ENCODE data around the gene PPP2R2C.

Gene PPP2R2C

GRCh38 chr4:6361076-6361784 is 111.2 kb downstream of the PPP2R2C start:
- TF ChIP-seq CTCF (IDR thresholded peaks at IDR 0.05) = no peak

DNA sequence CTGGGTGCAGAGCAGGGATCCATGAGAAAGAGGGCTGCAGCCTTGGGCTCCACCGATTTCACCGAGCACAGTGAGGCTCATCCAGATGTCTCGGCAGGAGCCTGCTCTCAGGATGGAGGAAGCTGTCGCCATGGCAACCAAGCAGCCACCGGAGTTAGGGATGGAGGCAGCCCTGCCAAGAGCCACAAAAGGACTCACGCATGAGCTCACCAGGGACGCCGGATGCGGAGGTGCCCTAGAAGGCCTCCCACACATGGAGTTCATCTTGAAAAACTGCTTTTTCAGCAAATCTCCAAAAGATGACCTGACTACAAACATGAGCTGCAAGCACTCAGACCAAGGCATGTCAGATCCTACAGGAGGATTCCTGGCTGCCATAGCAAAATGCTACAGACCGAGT is 112.0 kb downstream of the PPP2R2C start:
- H3K79me2 ChIP-seq = no peaks in the 10 kb centered on the region
- H3K9me3 ChIP-seq (ENCODE audit: control insufficient read depth, low read length) = no peaks in the 10 kb centered on the region
- no peak overlapping the region for H3K4me2 ChIP-seq (ENCODE audit: low read length)
- no peak overlapping the region for H3K27ac ChIP-seq
- no peak overlapping the region for H2AFZ ChIP-seq
- no peak overlapping the region for H3K9ac ChIP-seq
- no peak overlapping the region for H3K4me3 ChIP-seq (ENCODE audit: low read depth, low read length)
- no peaks in the 10 kb centered on the region for H3K27me3 ChIP-seq (ENCODE audit: control insufficient read depth, insufficient read depth, low read length)
- no peaks in the 10 kb centered on the region for H3K36me3 ChIP-seq (ENCODE audit: control insufficient read depth, insufficient read depth, low read length)
- H3K4me1 ChIP-seq = no peaks in the 10 kb centered on the region
- TF ChIP-seq CTCF (IDR thresholded peaks at IDR 0.05) = no peak

More at GRCh38 chr4:6361076-6361784, 111.2 kb downstream of the PPP2R2C start:
- Histone ChIP-seq H3K4me2 (ENCODE audit: low read length) (no peak overlapping the region), H3K9ac (no peak overlapping the region), H3K4me3 (ENCODE audit: low read depth, low read length) (no peak overlapping the region), H3K27me3 (ENCODE audit: control insufficient read depth, insufficient read depth, low read length) (no peaks in the 10 kb centered on the region), H3K36me3 (ENCODE audit: control insufficient read depth, insufficient read depth, low read length) (no peaks in the 10 kb centered on the region), H2AFZ (no peak overlapping the region), H3K79me2 (no peaks in the 10 kb centered on the region), H3K4me1 (no peaks in the 10 kb centered on the region), H3K27ac (no peak overlapping the region), H3K9me3 (ENCODE audit: control insufficient read depth, low read length) (no peaks in the 10 kb centered on the region)

DNA sequence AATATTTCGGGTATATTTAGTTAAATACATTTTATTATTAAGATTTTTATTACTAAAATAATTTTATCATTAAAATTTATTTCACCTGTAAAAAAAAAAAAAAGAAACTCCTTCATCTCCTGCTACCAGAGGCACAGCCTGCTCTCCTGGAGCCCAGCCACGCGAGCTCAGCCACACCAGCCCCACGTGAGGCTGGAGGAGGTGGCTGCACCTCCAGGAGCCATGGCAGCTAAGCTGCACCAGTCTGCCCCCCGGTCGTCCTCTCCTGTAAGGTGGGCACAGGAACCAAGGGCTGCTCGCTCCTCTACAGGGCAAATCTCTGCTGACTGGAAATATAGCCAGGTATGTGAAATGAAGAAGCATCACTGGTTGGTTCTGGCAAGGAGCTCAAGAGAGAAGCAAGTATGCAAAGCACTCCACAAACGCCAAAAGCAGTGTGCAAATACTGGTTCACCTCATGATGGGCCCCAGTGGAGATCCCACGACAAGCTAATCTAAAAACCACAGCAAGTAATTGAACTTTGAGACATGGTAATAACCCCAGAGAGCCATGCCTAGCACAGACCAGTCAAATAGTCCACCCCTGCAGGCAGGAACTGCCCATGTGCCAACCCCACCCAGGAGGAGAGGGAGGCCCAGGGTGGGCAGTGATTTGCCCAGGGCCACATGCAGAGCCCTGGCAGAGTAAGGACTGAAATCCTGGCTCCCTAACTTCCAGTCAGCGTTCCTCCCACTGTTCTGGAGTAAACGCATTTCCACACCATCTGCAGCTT is 112.7 kb downstream of the PPP2R2C start:
- no peak overlapping the region for H2AFZ ChIP-seq
- no peaks in the 10 kb centered on the region for H3K4me1 ChIP-seq
- no peaks in the 10 kb centered on the region for H3K9me3 ChIP-seq (ENCODE audit: control insufficient read depth, low read length)
- H3K4me3 ChIP-seq (ENCODE audit: low read depth, low read length) = no peak overlapping the region
- no peaks in the 10 kb centered on the region for H3K36me3 ChIP-seq (ENCODE audit: control insufficient read depth, insufficient read depth, low read length)
- H3K79me2 ChIP-seq = no peaks in the 10 kb centered on the region
- no peak overlapping the region for H3K4me2 ChIP-seq (ENCODE audit: low read length)
- H3K9ac ChIP-seq = no peak overlapping the region
- H3K27ac ChIP-seq = no peak overlapping the region
- no peaks in the 10 kb centered on the region for H3K27me3 ChIP-seq (ENCODE audit: control insufficient read depth, insufficient read depth, low read length)
- no peak for TF ChIP-seq CTCF (IDR thresholded peaks at IDR 0.05)

- Histone ChIP-seq H2AFZ (no peak overlapping the region), H3K27ac (no peak overlapping the region), H3K9ac (no peak overlapping the region), H3K27me3 (ENCODE audit: control insufficient read depth, insufficient read depth, low read length) (no peaks in the 10 kb centered on the region), H3K79me2 (no peaks in the 10 kb centered on the region), H3K9me3 (ENCODE audit: control insufficient read depth, low read length) (no peaks in the 10 kb centered on the region), H3K4me1 (no peaks in the 10 kb centered on the region), H3K4me2 (ENCODE audit: low read length) (no peak overlapping the region), H3K36me3 (ENCODE audit: control insufficient read depth, insufficient read depth, low read length) (no peaks in the 10 kb centered on the region), H3K4me3 (ENCODE audit: low read depth, low read length) (no peak overlapping the region)
- TF ChIP-seq CTCF (IDR thresholded peaks at IDR 0.05) = no peak
Measured at GRCh38 chr4:6357476-6357875, 114.9 kb downstream of the PPP2R2C start.

All from parathyroid adenoma (tissue), 2 donors.